OCI-LY7 (cell line): Measurements from ENCODE around the gene SIM1. TPM values are rescaled to one million over a fixed set of nuclear protein-coding genes. Genes with fewer than 3 reads are reported as not detected.

Source experiments
- BruUV-seq: library from RNA; stranded (reverse); fragments of 400-500 nt; replicated peaks from 2 replicates; lab custom pipeline; 2021; lab: Mats Ljungman, UMichigan
- CTCF ChIA-PET: fragments of 300-600 bp; sonication (Branson Sonifier 250); formaldehyde crosslinking; loops from one replicate; lab custom pipeline; 2022; ENCODE audit warnings: antibody characterized with exemption; ENCODE audit not compliant: unreplicated experiment; lab: Charles Lee
- POLR2A ChIA-PET: fragments of 300-600 bp; sonication (Branson Sonifier 250); formaldehyde crosslinking; loops from one replicate; lab custom pipeline; 2022; ENCODE audit warnings: antibody characterized with exemption; lab: Charles Lee
- DNase-seq: peaks from one replicate; pipeline ENCODE4 v3.0.0-alpha.2; 2015; ENCODE audit warnings: low spot score
- H2AFZ ChIP-seq: fragments of 200-600 bp; sonication (generic), shearing (Covaris generic); 2 replicates; pipeline ENCODE4 v1.6.1; 2014; ENCODE audit warnings: mild to moderate bottlenecking, antibody characterized with exemption, low read length, moderate library complexity
- H3K27ac ChIP-seq: fragments of 200-600 bp; sonication (generic); 2 replicates; pipeline ENCODE4 v1.5.1; 2014; ENCODE audit warnings: mixed run types, low read depth, mild to moderate bottlenecking, moderate library complexity, low read length, inconsistent platforms; ENCODE audit not compliant: poor library complexity, severe bottlenecking
- H3K36me3 ChIP-seq: fragments of 200-600 bp; sonication (generic); 2 replicates; pipeline ENCODE4 v1.6.1; 2014; ENCODE audit warnings: mild to moderate bottlenecking, antibody characterized with exemption, low read length, moderate library complexity, mixed read lengths; ENCODE audit not compliant: insufficient read depth
- H3K4me1 ChIP-seq: fragments of 200-600 bp; sonication (generic); 2 replicates; pipeline ENCODE4 v1.5.1; 2014; ENCODE audit warnings: mild to moderate bottlenecking, low read length; ENCODE audit not compliant: insufficient read depth, poor library complexity, severe bottlenecking
- H3K4me2 ChIP-seq: fragments of 200-600 bp; sonication (generic); 2 replicates; pipeline ENCODE4 v1.6.1; 2014; ENCODE audit warnings: mild to moderate bottlenecking, low read length
- H3K4me3 ChIP-seq: fragments of 200-600 bp; sonication (generic); 2 replicates; pipeline ENCODE4 v1.5.1; 2014; ENCODE audit warnings: mild to moderate bottlenecking, low read depth, low read length; ENCODE audit not compliant: poor library complexity, severe bottlenecking
- H3K79me2 ChIP-seq: fragments of 200-600 bp; sonication (generic); 2 replicates; pipeline ENCODE4 v1.6.1; 2016; ENCODE audit warnings: low read depth, mild to moderate bottlenecking, low read length, moderate library complexity, mixed read lengths; ENCODE audit not compliant: insufficient read depth
- H3K9me2 ChIP-seq: fragments of 200-600 bp; sonication (generic); 2 replicates; pipeline ENCODE4 v1.6.1; 2016; ENCODE audit warnings: mild to moderate bottlenecking, low read length, mixed read lengths; ENCODE audit not compliant: insufficient read depth
- H3K9me3 ChIP-seq: fragments of 200-600 bp; sonication (generic); 2 replicates; pipeline ENCODE4 v1.6.1; 2014; ENCODE audit warnings: mild to moderate bottlenecking, mixed run types, low read length, mixed read lengths
- H4K20me1 ChIP-seq: fragments of 200-600 bp; sonication (generic); 2 replicates; pipeline ENCODE4 v1.6.1; 2014; ENCODE audit warnings: mild to moderate bottlenecking, antibody characterized with exemption, low read length, moderate library complexity, mixed read lengths; ENCODE audit not compliant: insufficient read depth
- CTCF ChIP-seq: fragments of 200-600 bp; sonication (generic); conservative IDR thresholded peaks from 2 replicates; pipeline ENCODE4 v1.5.1; 2014; ENCODE audit warnings: mild to moderate bottlenecking, antibody characterized with exemption, low read length, moderate library complexity, mixed read lengths
- EZH2phosphoT487 ChIP-seq: fragments of 200-600 bp; sonication (generic); IDR thresholded peaks from 2 replicates; pipeline ENCODE4 v1.6.1; 2018; ENCODE audit warnings: low read depth, borderline replicate concordance, mild to moderate bottlenecking, mixed run types, antibody characterized with exemption, low read length, moderate library complexity, mixed read lengths
- intact Hi-C: fragments of 100-400 bp; cut with micrococcal nuclease; formaldehyde crosslinking; loops from one replicate; pipeline ENCODE4 v1.10.0; 2022; ENCODE audit not compliant: unreplicated experiment
- total RNA-seq, 2 experiments: library from RNA; depleted of rRNA in 1 of 2; stranded (reverse); fragments of >200 nt in 1 of 2; shearing (Covaris generic) in 1 of 2; gene quantifications; 2 replicates each; pipeline ENCODE4 v1.2.3, GENCODE V29; 2014 to 2022

SIM1 gene
- total RNA-seq, 2 experiments from 2014 or later, result not detected

- H3K79me2 ChIP-seq, result no peaks in the 10 kb centered on the region
- H3K9me3 ChIP-seq, result no peaks in the 10 kb centered on the region
- H3K4me1 ChIP-seq, result no peaks in the 10 kb centered on the region
- no peak overlapping the region for H2AFZ ChIP-seq
- H4K20me1 ChIP-seq, result 0 out of 2 replicates have a peak, but pooled peaks cover 4% of the 10 kb centered on the region
- BruUV-seq, result no TSS peak
- no peak for DNase-seq
- TF ChIP-seq CTCF (no peak), EZH2phosphoT487 (no peak)
- ChIA-PET POLR2A (no interaction called here), CTCF (no interaction called here)
- no peaks in the 10 kb centered on the region for H3K36me3 ChIP-seq
- H3K9me2 ChIP-seq, result no peaks in the 10 kb centered on the region
- H3K4me2 ChIP-seq, result no peak overlapping the region
- no peak overlapping the region for H3K4me3 ChIP-seq
- intact Hi-C loops, result no loop called here
- H3K27ac ChIP-seq, result no peak overlapping the region
Observed at GRCh38 chr6:100382031-100382430, 82.7 kb downstream of the SIM1 start.

- TF ChIP-seq EZH2phosphoT487 (no peak), CTCF (no peak)
- Histone ChIP-seq H3K27ac (no peak overlapping the region), H3K9me2 (no peaks in the 10 kb centered on the region), H4K20me1 (0 out of 2 replicates have a peak, but pooled peaks cover 4% of the 10 kb centered on the region), H3K4me3 (no peak overlapping the region), H3K36me3 (no peaks in the 10 kb centered on the region), H2AFZ (no peak overlapping the region), H3K9me3 (no peaks in the 10 kb centered on the region), H3K4me1 (no peaks in the 10 kb centered on the region), H3K79me2 (no peaks in the 10 kb centered on the region), H3K4me2 (no peak overlapping the region)
- ChIA-PET POLR2A (no interaction called here), CTCF (no interaction called here)
- intact Hi-C loops, result no loop called here
- no TSS peak for BruUV-seq
- no peak for DNase-seq
Observed at GRCh38 chr6:100381111-100381510, 83.6 kb downstream of the SIM1 start.

- TF ChIP-seq CTCF (no peak), EZH2phosphoT487 (no peak)
- Histone ChIP-seq H3K9me2 (no peaks in the 10 kb centered on the region), H3K36me3 (no peaks in the 10 kb centered on the region), H3K79me2 (no peaks in the 10 kb centered on the region), H3K4me3 (no peak overlapping the region), H4K20me1 (0 out of 2 replicates have a peak, but pooled peaks cover 4% of the 10 kb centered on the region), H3K9me3 (no peaks in the 10 kb centered on the region), H3K4me2 (no peak overlapping the region), H2AFZ (no peak overlapping the region), H3K4me1 (no peaks in the 10 kb centered on the region), H3K27ac (no peak overlapping the region)
- CTCF ChIA-PET, result no interaction called here
- intact Hi-C loops, result loop anchor here (2.0 kb wide), 1 partner anchor 65 kb away; no protein-coding TSS in a partner anchor
- POLR2A ChIA-PET, result no interaction called here
- no peak for DNase-seq
- no TSS peak for BruUV-seq
Observed at GRCh38 chr6:100379386-100379785, 85.3 kb downstream of the SIM1 start.
